GM12892 (cell line): Measurements from ENCODE around the gene TSEN15.
A peak's percentile ranks its signal among the peaks of the same experiment; 100 is the strongest.
"Not testable (repeated sequence)": the region's sequence is repeated elsewhere in the genome, so short reads cannot be mapped to it uniquely, and the experiment has no call there.

ENCODE experiments used
- DNase-seq: peaks from one replicate; pipeline ENCODE4 v3.0.0; 2011; ENCODE audit not compliant: insufficient read length
- FAIRE-seq: peaks from 2 replicates; lab custom pipeline; 2011; peaks lifted over from hg19 to GRCh38; lab: Jason Lieb, UNC
- POLR2A ChIP-seq: IDR thresholded peaks from 2 replicates; pipeline ENCODE4 v1.6.1; 2011; ENCODE audit warnings: low read depth, low read length, control low read depth
- POLR2AphosphoS5 ChIP-seq: IDR thresholded peaks from 2 replicates; pipeline ENCODE4 v1.6.1; 2011; ENCODE audit warnings: low read depth, low read length, control low read depth
- TAF1 ChIP-seq: IDR thresholded peaks from 2 replicates; pipeline ENCODE4 v1.6.1; 2011; ENCODE audit warnings: low read depth, mild to moderate bottlenecking, control low read depth, low read length, borderline replicate concordance

TSEN15 gene

DNA sequence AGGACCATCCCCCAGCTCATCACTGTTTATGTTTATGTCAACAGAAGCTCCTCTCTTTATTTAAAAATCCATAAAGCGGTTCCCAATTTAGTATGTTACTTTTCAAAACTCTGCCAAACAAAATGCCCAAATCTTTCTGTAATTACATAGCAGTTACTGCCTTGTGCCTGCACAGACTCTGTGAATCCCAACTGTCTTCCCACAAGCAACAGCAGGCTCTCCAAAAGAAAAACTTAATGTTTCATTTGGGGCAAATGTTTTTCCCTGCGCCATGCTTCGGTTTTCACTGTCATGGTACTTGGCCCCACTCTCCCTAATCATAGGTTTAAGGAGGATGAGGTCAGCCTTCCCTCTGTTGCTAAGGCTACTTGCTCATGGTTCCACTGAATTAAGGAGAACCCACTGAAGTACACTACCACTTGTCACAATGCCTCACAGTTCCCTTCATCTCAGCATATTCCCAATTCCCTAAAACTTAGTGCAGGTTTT is 18.6 kb upstream of the TSEN15 start:
- TF ChIP-seq POLR2A (no peak), TAF1 (no peak), POLR2AphosphoS5 (no peak)
- FAIRE-seq, result no peak
- DNase-seq, result no peak

- TF ChIP-seq TAF1, result no peak
- no peak for TF ChIP-seq POLR2A
- TF ChIP-seq POLR2AphosphoS5, result no peak
- no peak for DNase-seq
- no peak for FAIRE-seq
Observed at GRCh38 chr1:184033711-184034167, 17.8 kb upstream of the TSEN15 start.

- TF ChIP-seq POLR2A (no peak), TAF1 (no peak), POLR2AphosphoS5 (no peak)
- FAIRE-seq (no peak), DNase-seq (no peak)
Observed at GRCh38 chr1:184034761-184035379, 16.7 kb upstream of the TSEN15 start.

GRCh38 chr1:184035719-184036516 is 15.6 kb upstream of the TSEN15 start:
- TF ChIP-seq TAF1 (no peak), POLR2AphosphoS5 (no peak), POLR2A (no peak)
- DNase-seq (no peak), FAIRE-seq (no peak)

GRCh38 chr1:184036517-184036949 is 15.0 kb upstream of the TSEN15 start:
- no peak for FAIRE-seq
- peak; percentile 13 for DNase-seq
- TF ChIP-seq TAF1 (no peak), POLR2AphosphoS5 (no peak), POLR2A (no peak)

GRCh38 chr1:184037849-184038591 is 13.5 kb upstream of the TSEN15 start:
- DNase-seq (no peak), FAIRE-seq (no peak)
- TF ChIP-seq POLR2A (no peak), TAF1 (no peak), POLR2AphosphoS5 (no peak)

DNA sequence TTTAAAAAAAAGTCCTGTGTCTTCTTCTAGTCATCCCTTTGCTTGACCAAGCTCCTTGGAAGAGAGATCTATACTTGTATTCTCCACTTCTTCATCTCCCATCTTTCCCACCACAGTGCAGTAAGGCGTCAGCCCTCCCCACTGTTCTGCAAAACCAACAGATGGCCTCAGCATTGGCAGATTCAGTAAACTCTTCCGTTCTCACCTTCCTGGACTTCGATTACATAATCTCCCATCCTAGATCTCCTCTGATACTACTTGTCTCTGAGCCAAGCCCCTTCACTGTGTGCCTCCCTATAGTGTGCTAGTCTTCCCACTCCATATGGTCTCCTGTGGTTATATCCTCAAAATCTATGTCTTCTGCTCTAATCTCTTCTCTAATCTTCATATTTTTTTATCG is 12.4 kb upstream of the TSEN15 start:
- TF ChIP-seq POLR2A (no peak), TAF1 (no peak), POLR2AphosphoS5 (no peak)
- FAIRE-seq (no peak), DNase-seq (no peak)

- DNase-seq, result no peak
- FAIRE-seq, result no peak
- TF ChIP-seq POLR2A (no peak), POLR2AphosphoS5 (no peak), TAF1 (no peak)
Observed at GRCh38 chr1:184041731-184042130, 9.8 kb upstream of the TSEN15 start.

DNA sequence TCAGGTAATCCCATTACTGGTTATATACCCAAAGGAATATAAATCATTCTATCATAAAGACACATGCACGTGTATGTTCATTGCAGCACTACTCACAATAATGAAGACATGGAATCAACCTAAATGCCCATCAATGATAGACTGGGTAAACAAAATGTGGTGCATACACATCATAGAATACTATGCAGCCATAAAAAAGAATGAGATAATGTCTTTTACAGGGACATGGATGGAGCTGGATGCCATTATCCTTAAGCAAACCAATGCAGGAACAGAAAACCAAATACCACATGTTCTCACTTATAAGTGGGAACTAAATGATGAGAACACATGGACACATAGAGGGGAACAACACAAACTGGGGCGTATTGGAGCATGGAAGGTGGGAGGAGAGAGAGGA is 8.2 kb upstream of the TSEN15 start:
- not testable (repeated sequence) for DNase-seq, FAIRE-seq

DNA sequence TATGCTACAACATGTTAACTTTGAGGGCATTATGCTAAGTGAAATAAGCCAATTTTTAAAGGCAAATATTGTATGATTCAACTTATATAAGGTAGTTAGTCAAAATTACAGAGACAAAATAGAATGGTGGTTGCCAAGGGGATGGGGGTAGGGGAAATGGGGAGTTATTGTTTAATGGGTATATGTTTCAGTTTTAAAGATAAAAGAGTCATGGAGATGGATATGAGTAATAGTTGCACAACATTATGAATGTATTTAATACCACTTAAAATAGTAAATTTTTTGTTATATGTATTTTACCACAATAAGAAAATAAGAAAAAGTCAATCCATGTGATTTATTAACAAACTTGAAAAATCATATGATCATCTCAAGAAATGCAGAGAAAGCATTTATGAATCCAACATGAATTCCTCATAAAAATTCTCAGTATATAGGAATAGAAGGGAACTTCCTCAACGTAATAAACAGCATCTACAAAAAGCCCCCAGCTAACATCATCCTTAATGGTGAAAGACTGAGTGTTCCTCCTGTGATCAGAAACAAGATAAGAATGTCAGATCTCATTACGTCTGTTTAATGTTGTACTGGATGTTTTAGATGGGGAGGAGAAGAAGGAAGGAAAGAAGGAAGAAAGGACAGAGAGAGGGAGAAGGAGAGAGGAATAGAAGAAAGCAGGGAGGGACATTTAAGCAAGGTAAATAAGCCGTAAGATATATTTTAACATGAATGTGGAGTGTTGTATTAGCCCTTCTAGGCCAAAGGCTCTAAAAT is 6.7 kb upstream of the TSEN15 start:
- no peak for TF ChIP-seq POLR2AphosphoS5
- no peak for TF ChIP-seq POLR2A
- no peak for TF ChIP-seq TAF1
- no peak for FAIRE-seq
- no peak for DNase-seq

DNA sequence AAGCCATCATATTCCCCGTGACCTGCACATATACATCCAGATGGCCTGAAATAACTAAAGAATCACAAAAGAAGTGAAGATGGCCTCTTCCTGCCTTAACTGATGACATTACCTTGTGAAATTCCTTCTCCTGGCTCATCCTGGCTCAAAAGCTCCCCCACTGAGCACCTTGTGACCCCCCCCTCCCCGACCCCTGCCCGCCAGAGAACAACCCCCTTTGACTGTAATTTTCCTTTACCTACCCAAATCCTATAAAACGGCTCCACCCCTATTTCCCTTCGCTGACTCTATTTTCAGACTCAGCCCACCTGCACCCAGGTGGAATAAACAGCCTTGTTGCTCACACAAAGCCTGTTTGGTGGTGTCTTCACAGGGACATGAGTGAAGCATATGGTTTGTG is 4.0 kb upstream of the TSEN15 start:
- DNase-seq, FAIRE-seq: not testable (repeated sequence)
